HepG2 (cell line): ENCODE measurements around the gene PLXND1. TPM values are rescaled to one million over a fixed set of nuclear protein-coding genes. Genes with fewer than 3 reads are reported as not detected.

ENCODE experiments used
- ATAC-seq: fragments of 200-7000 bp; cut with Tn5 transposase; 3 replicates; pipeline ENCODE4 v1.9.1; 2020; ENCODE audit warnings: mild to moderate bottlenecking, moderate library complexity
- BruUV-seq: library from RNA; stranded (reverse); fragments of 400-500 nt; replicated peaks from 2 replicates; lab custom pipeline; 2021; lab: Mats Ljungman, UMichigan
- CTCF ChIA-PET: fragments of 300-600 bp; formaldehyde crosslinking; extraction: SDS; loops from one replicate; lab custom pipeline; 2021; ENCODE audit warnings: low total read pairs, inconsistent platforms, low intra/inter-chr PET ratio; lab: Yijun Ruan, JAX
- POLR2A ChIA-PET: fragments of 350-600 bp; sonication (Branson Sonifier 250); formaldehyde crosslinking; loops from one replicate; lab custom pipeline; 2020; ENCODE audit warnings: antibody characterized with exemption, inconsistent platforms; lab: Yijun Ruan, JAX
- DNase-seq: peaks from one replicate; pipeline ENCODE4 v3.0.0-alpha.2; 2015; ENCODE audit warnings: low spot score
- FAIRE-seq: peaks from 3 replicates; lab custom pipeline; 2011; peaks lifted over from hg19 to GRCh38; lab: Jason Lieb, UNC
- H2AFZ ChIP-seq: one replicate; pipeline ENCODE4 v1.6.1; 2011; ENCODE audit warnings: low read length, inconsistent platforms
- H3K27ac ChIP-seq: fragments of 300-600 bp; 3 replicates; pipeline ENCODE4 v1.8.0; 2011; ENCODE audit warnings: mixed run types, mild to moderate bottlenecking, mixed read lengths, low read length, inconsistent platforms; ENCODE audit not compliant: insufficient read depth; ENCODE audit errors: extremely low read length
- H3K27me3 ChIP-seq, 2 experiments: fragments of 200-600 bp in 1 of 2; 2 replicates in 1 of 2; 3 replicates in 1 of 2; pipeline versions ENCODE4 v1.6.0 to v1.8.0; 2011; ENCODE audit warnings: low read length in 2 of 2, mild to moderate bottlenecking in 2 of 2, moderate library complexity in 2 of 2, inconsistent platforms in 1 of 2; ENCODE audit not compliant: insufficient read depth in 2 of 2, control insufficient read depth in 1 of 2
- H3K36me3 ChIP-seq, 2 experiments: fragments of 200-600 bp in 1 of 2; replicated peaks in 1 of 2; 2 replicates in 1 of 2; 3 replicates in 1 of 2; pipeline versions ENCODE4 v1.5.1 to v1.8.0; 2011; ENCODE audit warnings: low read length in 2 of 2, inconsistent platforms in 1 of 2; ENCODE audit not compliant: insufficient read depth in 2 of 2, control insufficient read depth in 1 of 2
- H3K4me1 ChIP-seq: 2 replicates; pipeline ENCODE4 v1.5.1; 2012; ENCODE audit warnings: low read length, inconsistent platforms; ENCODE audit not compliant: insufficient read depth
- H3K4me2 ChIP-seq: 2 replicates; pipeline ENCODE4 v1.6.0; 2011; ENCODE audit warnings: low read depth, low read length, inconsistent platforms
- H3K4me3 ChIP-seq, 3 experiments: fragments of 200-600 bp in 1 of 3; sonication (generic), shearing (Covaris generic) in 1 of 3; replicated peaks in 1 of 3; 2 replicates each; pipeline ENCODE4 v1.5.1; 2011 to 2016; ENCODE audit warnings: low read length in 3 of 3, inconsistent platforms in 2 of 3, low read depth in 2 of 3, mild to moderate bottlenecking in 2 of 3, control low read depth in 1 of 3, mixed read lengths in 1 of 3; ENCODE audit not compliant: insufficient read depth in 1 of 3
- H3K79me2 ChIP-seq: one replicate; pipeline ENCODE4 v1.6.1; 2011; ENCODE audit warnings: low read length, inconsistent platforms; ENCODE audit not compliant: insufficient read depth
- H3K9ac ChIP-seq: 2 replicates; pipeline ENCODE4 v1.6.0; 2011; ENCODE audit warnings: mild to moderate bottlenecking, low read depth, low read length, inconsistent platforms; ENCODE audit not compliant: insufficient read depth
- H3K9me3 ChIP-seq: 2 replicates; pipeline ENCODE4 v1.5.1; 2012; ENCODE audit warnings: mild to moderate bottlenecking, low read length
- H4K20me1 ChIP-seq: 2 replicates; pipeline ENCODE4 v1.6.0; 2011; ENCODE audit warnings: inconsistent platforms, mild to moderate bottlenecking, low read length, moderate library complexity; ENCODE audit not compliant: insufficient read depth
- ARNT ChIP-seq: fragments of 450-650 bp; IDR thresholded peaks from 2 replicates; pipeline ENCODE4 v1.6.1; 2017
- HDAC2 ChIP-seq: sonication (generic); formaldehyde crosslinking; IDR thresholded peaks from 2 replicates; pipeline ENCODE4 v1.4.0; 2020; ENCODE audit warnings: missing genetic modification reagents
- KDM3A ChIP-seq: IDR thresholded peaks from 2 replicates; pipeline ENCODE4 v1.6.1; 2018; ENCODE audit warnings: low read depth, missing compliant biosample characterization
- ZBTB1 ChIP-seq: sonication (generic); formaldehyde crosslinking; IDR thresholded peaks from 2 replicates; pipeline ENCODE4 v1.4.0; 2020; ENCODE audit warnings: missing genetic modification reagents, borderline replicate concordance
- WGBS: methylation state at CpG from one replicate; pipeline ENCODE4 v1.1.6; 2017; ENCODE audit warnings: low lambda C conversion rate; 5-methylcytosine and 5-hydroxymethylcytosine counted together
- in situ Hi-C: cut with HindIII; loops from 2 replicates; pipeline ENCODE4 v1.10.0; 2017; ENCODE audit warnings: low pct_unique_long_range_greater_than_20kb; ENCODE audit not compliant: extremely low pct_ligation_motif_present
- intact Hi-C: fragments of 100-400 bp; cut with micrococcal nuclease; formaldehyde crosslinking; loops from one replicate; pipeline ENCODE4 v1.10.0; 2022; ENCODE audit not compliant: unreplicated experiment
- polyA plus RNA-seq, 8 experiments: library from polyadenylated mRNA; depleted of rRNA in 3 of 8; stranded (reverse) in 7 of 8; unstranded in 1 of 8; fragments of >200 nt; fragmentation: Illumina TruSeq in 4 of 8; extraction: Trizol in 4 of 8; gene quantifications; 2 replicates each; pipeline versions ENCODE4 v1.2.1 to v1.2.3, GENCODE V29; 2011 to 2016; ENCODE audit warnings: low read depth in 4 of 8, missing spikeins in 1 of 8, mixed read lengths in 1 of 8; ENCODE audit not compliant: insufficient read depth in 1 of 8
- total RNA-seq, 5 experiments: library from RNA; depleted of rRNA; stranded (reverse); fragments of >200 nt; fragmentation: Illumina TruSeq; extraction: Trizol; gene quantifications; 2 replicates each; pipeline ENCODE4 v1.2.3, GENCODE V29; 2016; ENCODE audit warnings: low read depth in 1 of 5
- TF ChIP-seq, protein P1 (sequence below): sonication (generic); formaldehyde crosslinking; IDR thresholded peaks from 2 replicates; pipeline ENCODE4 v1.4.0; 2020; ENCODE audit warnings: missing genetic modification reagents
- TF ChIP-seq, protein P2 (sequence below): sonication (generic); formaldehyde crosslinking; IDR thresholded peaks from 2 replicates; pipeline ENCODE4 v1.4.0; 2020; ENCODE audit warnings: mild to moderate bottlenecking, missing genetic modification reagents
- TF ChIP-seq, protein P3 (sequence below): sonication (generic); formaldehyde crosslinking; IDR thresholded peaks from 2 replicates; pipeline ENCODE4 v1.5.0; 2020; ENCODE audit warnings: mild to moderate bottlenecking, missing genetic modification reagents

Gene PLXND1
- total and polyA plus RNA-seq, 2 of the 13 experiments (the other 11 are each of a cell fraction or from before 2014, with no cell fraction given) = 15.9 to 42.0 TPM

DNA sequence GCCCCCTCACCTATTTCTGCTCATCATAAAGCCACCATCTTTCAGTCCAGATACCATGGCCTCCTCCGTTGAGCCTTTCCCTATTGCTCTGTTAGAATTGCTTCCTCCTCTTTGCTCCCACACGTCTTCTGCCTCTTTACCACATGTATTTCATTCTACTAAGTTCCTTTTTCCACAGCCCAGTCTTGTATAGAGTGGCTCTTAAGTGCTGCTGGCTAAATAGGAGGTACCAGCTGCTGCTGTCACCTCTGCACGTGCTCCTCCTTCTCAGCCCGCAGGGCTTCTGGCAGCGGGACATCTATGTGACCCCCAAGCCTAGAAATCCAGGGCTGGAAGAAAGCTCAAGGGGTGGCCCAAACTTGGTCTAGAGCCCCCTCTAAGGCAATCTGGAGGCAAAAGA is 38.8 kb upstream of the PLXND1 start:
- H3K4me2 ChIP-seq = no peak overlapping the region
- intact Hi-C loops = loop anchor here (5.0 kb wide), 1 partner anchor 287 kb away; no protein-coding TSS in a partner anchor
- no peaks in the 10 kb centered on the region for H3K9me3 ChIP-seq
- no peak overlapping the region for H2AFZ ChIP-seq
- no peak overlapping the region for H3K27ac ChIP-seq
- H3K9ac ChIP-seq = no peak overlapping the region
- no peak overlapping the region for H3K4me3 ChIP-seq
- peaks cover 15% of the 10 kb centered on the region for H4K20me1 ChIP-seq
- peaks cover 31% of the 10 kb centered on the region for H3K4me1 ChIP-seq
- no TSS peak for BruUV-seq
- ChIA-PET POLR2A (no interaction called here), CTCF (no interaction called here)
- WGBS = 85% methylated on average over 5 of the region's 5 CpGs
- H3K27me3 ChIP-seq = no peaks in the 10 kb centered on the region
- in situ Hi-C loops = no loop called here
- DNase-seq = no peak
- H3K79me2 ChIP-seq = no peaks in the 10 kb centered on the region
- no peak for ATAC-seq
- peaks cover 0 to under 1% of the 10 kb centered on the region in 2 experiments; a peak in 3 of 5 replicates for H3K36me3 ChIP-seq
- FAIRE-seq = no peak
- TF ChIP-seq, protein P1, sequence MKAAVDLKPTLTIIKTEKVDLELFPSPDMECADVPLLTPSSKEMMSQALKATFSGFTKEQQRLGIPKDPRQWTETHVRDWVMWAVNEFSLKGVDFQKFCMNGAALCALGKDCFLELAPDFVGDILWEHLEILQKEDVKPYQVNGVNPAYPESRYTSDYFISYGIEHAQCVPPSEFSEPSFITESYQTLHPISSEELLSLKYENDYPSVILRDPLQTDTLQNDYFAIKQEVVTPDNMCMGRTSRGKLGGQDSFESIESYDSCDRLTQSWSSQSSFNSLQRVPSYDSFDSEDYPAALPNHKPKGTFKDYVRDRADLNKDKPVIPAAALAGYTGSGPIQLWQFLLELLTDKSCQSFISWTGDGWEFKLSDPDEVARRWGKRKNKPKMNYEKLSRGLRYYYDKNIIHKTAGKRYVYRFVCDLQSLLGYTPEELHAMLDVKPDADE (CRISPR knock-in tag) = no peak
- TF ChIP-seq ZBTB1 (no peak), ARNT (no peak), KDM3A (CRISPR knock-in tag) (no peak), HDAC2 (CRISPR knock-in tag) (no peak)
- TF ChIP-seq, protein P2, sequence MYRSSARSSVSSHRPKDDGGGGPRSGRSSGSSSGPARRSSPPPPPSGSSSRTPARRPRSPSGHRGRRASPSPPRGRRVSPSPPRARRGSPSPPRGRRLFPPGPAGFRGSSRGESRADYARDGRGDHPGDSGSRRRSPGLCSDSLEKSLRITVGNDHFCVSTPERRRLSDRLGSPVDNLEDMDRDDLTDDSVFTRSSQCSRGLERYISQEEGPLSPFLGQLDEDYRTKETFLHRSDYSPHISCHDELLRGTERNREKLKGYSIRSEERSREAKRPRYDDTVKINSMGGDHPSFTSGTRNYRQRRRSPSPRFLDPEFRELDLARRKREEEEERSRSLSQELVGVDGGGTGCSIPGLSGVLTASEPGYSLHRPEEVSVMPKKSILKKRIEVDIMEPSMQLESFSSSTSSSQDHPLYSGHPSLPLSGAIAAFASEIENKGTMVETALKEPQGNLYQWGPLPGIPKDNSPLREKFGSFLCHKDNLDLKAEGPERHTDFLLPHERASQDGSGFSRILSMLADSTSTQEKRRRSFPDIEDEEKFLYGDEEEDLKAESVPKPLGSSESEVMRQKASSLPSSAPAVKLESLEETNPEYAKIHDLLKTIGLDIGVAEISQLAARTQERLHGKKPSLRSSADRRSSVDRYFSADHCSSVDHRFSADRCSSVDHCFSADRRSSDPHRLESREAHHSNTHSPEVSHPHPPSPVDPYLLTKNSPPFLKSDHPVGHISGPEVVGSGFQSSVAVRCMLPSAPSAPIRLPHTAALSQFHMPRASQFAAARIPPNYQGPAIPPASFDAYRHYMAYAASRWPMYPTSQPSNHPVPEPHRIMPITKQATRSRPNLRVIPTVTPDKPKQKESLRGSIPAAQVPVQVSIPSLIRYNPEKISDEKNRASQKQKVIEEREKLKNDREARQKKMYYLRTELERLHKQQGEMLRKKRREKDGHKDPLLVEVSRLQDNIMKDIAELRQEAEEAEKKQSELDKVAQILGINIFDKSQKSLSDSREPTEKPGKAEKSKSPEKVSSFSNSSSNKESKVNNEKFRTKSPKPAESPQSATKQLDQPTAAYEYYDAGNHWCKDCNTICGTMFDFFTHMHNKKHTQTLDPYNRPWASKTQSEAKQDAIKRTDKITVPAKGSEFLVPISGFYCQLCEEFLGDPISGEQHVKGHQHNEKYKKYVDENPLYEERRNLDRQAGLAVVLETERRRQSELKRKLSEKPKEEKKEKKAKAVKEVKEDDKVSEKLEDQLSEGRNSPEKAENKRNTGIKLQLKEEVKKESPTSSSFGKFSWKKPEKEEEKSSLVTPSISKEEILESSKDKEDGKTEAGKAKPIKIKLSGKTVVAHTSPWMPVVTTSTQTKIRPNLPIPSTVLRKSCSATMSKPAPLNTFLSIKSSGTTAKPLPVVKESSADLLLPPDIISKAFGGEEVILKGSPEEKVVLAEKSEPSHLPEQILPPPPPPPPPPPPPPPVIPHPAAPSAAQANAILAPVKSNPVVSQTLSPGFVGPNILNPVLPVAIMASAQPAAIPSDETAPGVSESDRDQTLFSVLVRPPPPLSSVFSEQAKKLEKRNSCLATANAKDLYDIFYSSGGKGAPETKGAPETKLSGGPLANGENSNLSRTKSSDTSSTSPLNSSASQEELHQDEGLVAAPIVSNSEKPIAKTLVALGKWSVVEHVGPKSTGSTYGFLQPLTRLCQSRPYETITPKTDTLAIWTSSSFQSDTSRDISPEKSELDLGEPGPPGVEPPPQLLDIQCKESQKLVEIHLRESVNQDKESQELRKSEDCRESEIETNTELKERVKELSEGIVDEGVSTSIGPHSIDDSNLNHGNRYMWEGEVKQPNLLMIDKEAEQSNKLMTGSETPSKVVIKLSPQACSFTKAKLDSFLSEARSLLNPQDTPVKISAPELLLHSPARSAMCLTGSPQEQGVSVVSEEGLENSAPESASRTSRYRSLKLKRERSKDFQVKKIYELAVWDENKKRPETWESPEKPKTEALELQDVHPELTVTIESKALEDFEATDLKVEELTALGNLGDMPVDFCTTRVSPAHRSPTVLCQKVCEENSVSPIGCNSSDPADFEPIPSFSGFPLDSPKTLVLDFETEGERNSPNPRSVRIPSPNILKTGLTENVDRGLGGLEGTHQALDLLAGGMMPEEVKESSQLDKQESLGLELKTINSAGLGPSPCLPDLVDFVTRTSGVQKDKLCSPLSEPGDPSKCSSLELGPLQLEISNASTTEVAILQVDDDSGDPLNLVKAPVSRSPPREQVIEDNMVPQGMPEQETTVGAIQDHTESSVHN (CRISPR knock-in tag) = no peak
- TF ChIP-seq, protein P3, sequence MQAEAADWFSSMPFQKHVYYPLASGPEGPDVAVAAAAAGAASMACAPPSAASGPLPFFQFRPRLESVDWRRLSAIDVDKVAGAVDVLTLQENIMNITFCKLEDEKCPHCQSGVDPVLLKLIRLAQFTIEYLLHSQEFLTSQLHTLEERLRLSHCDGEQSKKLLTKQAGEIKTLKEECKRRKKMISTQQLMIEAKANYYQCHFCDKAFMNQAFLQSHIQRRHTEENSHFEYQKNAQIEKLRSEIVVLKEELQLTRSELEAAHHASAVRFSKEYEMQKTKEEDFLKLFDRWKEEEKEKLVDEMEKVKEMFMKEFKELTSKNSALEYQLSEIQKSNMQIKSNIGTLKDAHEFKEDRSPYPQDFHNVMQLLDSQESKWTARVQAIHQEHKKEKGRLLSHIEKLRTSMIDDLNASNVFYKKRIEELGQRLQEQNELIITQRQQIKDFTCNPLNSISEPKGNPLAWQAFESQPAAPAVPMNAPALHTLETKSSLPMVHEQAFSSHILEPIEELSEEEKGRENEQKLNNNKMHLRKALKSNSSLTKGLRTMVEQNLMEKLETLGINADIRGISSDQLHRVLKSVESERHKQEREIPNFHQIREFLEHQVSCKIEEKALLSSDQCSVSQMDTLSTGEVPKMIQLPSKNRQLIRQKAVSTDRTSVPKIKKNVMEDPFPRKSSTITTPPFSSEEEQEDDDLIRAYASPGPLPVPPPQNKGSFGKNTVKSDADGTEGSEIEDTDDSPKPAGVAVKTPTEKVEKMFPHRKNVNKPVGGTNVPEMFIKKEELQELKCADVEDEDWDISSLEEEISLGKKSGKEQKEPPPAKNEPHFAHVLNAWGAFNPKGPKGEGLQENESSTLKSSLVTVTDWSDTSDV (CRISPR knock-in tag) = no peak
